Stimulated activated CD4-positive, alpha-beta T cell treated with anti-CD3 and anti-CD28 coated beads, Interleukin-2, amount 100 ng/mL, for 4 hours (primary cell): ENCODE results near the gene THAP8.

Experiments used
- DNase-seq: peaks from one replicate; pipeline ENCODE4 v3.0.0-alpha.2; 2020; ENCODE audit warnings: low read depth

Gene THAP8, protein sequence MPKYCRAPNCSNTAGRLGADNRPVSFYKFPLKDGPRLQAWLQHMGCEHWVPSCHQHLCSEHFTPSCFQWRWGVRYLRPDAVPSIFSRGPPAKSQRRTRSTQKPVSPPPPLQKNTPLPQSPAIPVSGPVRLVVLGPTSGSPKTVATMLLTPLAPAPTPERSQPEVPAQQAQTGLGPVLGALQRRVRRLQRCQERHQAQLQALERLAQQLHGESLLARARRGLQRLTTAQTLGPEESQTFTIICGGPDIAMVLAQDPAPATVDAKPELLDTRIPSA

DNA sequence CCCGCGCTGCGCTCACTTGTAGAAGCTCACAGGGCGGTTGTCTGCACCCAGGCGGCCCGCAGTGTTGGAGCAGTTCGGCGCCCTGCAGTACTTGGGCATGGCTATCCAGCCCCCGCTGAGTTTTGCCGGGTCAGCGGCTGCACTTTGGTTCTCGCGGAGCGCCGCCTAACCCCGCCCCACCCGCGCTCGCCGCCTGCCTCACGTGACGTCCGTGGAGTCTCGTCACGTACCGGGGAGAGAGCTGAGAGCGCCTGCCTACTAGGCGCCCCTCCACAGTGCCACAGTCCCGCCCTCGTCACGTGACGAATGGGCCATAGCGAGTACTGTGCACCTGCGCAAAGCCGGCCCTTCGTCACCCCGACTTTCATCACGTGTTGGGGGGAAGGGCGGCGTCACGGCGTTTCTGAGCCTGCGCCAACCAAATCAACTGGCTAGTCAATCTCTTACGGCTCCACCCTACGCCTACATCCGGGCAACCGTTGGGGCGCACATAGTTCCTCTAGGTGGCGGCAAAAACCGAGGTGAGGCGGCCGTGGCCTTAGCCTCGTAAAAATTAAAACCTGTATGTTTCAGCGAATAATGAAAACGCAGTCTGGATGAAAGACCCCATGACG lies at the start of gene THAP8:
TSS of gene THAP8 (minus strand) at position 167 of the 614 bp plus-strand sequence. CDS start at position 99, 68 bp downstream.
- DNase-seq: peak; percentile 100

DNA sequence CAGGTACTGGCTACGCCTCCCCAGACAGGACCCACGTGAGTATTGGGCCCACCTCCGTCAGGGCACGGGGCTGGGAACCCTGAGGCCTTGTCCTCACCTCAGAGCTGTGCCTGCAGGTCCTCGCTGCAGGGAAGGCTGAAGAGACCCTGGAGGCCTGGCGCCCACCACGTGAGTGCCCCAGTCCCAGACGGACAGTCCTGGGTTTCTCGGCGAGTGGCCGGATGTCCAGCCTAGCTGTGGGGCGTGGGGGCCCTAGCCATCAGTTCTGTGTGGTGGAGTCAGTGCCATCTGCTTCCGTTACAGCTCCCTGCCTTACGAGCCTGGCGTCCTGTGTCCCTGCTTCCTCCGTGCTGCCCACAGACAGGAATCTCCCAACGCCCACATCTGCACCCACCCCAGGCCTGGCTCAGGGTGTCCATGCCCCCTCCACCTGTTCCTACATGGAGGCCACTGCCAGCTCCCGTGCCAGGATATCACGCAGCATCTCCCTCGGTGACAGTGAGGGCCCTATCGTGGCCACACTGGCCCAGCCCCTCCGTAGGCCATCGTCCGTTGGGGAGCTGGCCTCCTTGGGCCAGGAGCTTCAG lies 49.0 kb upstream of the THAP8 start:
- DNase-seq: no peak

DNA sequence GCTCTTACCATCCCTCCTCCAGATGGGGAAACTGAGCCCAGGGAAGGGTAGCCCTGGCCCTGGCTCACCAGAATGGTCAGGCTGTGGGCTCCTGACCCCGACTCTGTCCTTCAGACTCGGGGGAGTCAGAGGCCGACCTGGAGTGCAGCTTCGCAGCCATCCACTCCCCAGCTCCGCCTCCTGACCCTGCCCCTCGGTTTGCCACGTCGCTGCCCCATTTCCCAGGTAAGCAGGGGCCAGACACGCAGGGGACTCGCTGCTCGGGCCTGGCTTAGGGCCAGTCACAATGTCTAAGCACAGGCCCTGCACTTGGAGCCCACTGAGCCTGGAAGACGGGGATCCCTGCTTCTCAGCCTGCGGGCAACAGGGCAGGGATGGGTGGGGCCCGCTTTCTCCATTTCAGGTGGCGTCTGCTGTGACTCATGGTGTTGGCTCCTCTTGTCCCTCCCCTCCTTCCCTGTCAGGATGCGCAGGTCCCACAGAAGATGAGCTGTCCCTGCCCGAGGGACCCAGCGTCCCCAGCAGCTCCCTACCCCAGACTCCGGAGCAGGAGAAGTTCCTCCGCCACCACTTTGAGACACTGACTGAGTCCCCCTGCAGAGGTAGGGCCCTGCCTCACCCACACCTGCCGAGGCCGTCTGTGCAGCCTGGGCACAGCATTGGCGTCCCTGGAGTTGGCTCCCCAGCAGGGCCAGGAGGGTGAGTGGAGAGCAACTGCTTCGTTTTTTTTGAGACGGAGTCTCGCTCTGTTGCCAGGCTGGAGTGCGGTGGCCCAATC lies 47.7 kb upstream of the THAP8 start:
- DNase-seq: no peak

DNA sequence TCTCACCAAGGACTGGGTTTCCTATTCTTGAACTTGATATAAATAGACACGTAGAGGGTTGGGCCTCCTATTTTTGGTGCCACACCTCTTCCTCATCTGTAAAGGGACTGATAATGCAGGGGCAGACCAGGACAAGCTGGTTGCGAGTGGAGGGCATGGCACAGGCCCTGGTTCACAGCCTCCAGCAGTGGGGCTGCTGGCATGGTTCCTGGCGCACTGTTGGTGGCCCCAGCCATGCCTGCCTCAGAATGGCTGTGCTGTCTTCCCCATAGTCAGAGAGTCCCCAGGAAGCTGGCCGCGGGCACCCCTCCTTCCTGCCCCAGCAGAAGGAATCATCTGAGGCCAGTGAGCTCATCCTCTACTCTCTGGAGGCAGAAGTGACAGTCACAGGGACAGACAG lies 46.4 kb upstream of the THAP8 start:
- DNase-seq: no peak

- DNase-seq: no peak
Measured at GRCh38 chr19:36099166-36099785, 45.2 kb upstream of the THAP8 start.

DNA sequence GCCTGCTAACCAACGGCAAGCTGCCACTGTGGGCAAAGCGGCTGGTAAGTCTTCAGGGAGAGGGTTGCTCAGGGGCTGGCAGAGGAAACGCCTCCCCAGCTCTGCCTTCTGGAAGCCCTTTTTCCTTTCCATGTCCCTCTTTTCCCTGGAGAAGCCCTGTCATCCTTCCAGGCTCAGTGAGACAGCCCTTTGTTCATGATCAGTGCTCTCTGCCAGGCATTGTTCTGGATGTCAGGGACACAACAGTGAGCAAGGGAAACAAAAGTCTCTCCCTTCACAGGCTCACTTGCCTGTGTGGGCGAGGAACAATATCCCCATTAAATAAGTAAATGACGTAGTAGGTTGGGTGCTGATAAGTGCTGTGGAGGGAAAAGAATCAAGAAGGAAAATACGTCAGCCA lies 43.0 kb upstream of the THAP8 start:
- no peak for DNase-seq

- no peak for DNase-seq
Measured at GRCh38 chr19:36093687-36094086, 39.6 kb upstream of the THAP8 start.

- no peak for DNase-seq
Measured at GRCh38 chr19:36093146-36093662, 39.1 kb upstream of the THAP8 start.

DNA sequence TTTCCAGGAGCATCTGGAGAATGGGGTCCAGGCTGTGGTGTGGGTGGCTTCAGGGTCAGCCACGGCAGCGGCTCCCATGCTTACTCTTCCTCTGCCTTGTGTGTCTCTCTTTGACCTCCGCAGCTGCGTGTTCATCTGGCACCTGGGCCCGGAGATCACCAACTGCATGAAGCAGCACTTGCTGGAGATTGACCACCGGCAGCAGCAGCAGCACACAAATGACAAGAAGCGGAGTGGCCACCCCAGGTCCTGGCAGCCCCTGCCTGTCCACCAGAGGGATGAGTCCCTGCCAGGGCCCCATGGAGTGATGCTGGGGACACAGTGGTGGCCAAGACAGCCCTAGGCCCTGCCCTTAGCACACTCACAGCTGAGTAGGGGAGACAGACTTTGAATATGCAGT lies 38.5 kb upstream of the THAP8 start:
- no peak for DNase-seq

DNA sequence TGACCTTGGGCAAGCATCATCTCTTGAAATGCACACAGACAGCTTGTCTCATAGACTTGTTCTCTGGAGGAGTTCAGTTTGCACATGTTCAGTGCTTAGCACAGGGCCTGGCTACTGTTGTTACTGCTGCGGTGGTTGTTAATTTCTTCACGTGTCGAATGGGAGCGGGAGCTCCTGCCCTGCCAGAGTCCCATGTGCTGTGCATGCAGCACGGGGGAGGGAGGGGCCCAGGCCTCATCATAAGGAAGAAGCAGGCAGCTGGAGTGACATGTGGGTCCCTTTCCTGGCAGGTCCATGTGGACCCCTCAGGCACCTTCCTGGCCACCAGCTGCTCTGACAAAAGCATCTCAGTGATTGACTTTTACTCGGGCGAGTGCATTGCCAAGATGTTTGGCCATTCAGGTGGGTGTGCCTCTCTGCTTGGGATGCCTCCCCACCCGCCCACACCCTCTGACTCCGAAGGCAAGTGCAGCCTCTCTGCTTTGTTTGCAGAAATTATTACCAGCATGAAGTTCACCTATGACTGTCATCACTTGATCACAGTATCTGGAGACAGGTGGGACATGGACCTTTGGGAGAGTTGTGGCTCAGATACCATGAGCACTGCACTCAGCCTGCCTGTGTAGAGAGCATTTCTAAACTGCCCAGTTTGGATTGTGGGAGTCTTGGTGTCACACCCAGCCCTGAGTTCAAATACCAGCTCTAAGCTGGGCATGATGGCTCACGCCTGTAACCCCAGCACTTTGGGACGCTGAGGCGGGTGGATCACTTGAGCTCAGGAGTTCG lies 37.0 kb upstream of the THAP8 start:
- DNase-seq: no peak

DNA sequence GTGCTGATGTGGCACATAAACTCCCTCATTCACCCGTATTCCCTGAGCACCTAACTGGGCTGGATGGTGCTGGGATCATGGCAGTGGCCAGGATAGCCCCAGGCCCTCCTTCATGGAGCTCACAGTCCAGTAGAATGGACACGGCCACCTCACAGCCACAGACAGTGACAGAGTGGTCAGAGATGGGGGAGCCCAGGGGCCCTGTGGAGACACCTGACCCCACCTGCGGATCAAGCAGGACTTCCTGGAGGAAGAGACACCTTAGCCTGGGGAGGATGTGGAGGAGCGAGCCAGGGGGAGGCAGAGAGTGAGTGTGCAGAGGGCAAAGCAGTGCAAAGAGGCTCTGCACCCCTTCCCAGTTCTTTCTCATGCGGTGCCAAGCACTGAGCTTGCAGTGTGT lies 35.8 kb upstream of the THAP8 start:
- DNase-seq: no peak

DNA sequence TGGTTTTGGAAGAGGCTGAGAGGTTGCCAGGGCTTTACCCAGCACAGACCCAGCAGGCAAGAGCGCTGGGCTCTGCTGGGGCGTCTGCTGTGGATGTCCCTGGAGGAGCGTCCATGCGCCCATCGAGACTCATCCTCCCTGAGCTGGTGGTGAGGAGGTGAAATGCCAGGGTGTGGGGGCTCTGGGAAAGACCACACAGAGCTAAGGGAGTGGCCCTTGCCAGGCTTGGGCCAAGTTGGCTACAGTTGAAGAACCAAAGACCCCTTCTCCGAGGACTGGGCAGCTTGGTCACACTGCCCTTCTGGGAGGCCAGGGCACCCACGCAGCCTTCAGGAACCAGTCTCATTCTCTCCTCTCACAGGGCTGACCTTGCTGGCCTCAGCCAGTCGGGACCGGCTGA lies 32.2 kb upstream of the THAP8 start:
- no peak for DNase-seq

- no peak for DNase-seq
Measured at GRCh38 chr19:36084231-36085009, 30.3 kb upstream of the THAP8 start.

DNA sequence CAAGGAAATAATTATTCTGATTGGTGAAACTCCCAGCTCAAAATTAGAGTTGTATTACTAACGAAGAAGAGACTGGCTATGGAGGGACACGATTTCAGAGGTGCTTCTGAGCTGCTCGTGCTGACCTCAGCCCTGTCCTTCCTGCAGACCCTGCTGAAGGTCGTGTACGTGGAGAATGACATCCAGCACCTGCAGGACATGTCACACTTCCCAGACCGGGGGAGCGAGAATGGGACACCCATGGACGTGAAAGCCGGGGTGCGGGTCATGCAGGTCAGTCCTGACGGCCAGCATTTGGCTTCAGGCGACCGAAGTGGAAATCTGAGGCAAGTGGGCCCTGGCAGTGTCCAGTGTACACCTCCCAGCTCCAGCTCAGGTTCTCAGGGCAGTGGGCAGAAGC lies 28.8 kb upstream of the THAP8 start:
- DNase-seq: no peak

GRCh38 chr19:36081894-36082293 lies 27.8 kb upstream of the THAP8 start:
- DNase-seq: no peak

- DNase-seq: no peak
Measured at GRCh38 chr19:36081385-36081784, 27.3 kb upstream of the THAP8 start.

GRCh38 chr19:36079389-36079945 lies 25.4 kb upstream of the THAP8 start:
- no peak for DNase-seq

GRCh38 chr19:36073121-36073876 lies 19.2 kb upstream of the THAP8 start:
- no peak for DNase-seq

- DNase-seq: no peak
Measured at GRCh38 chr19:36072081-36072480, 18.0 kb upstream of the THAP8 start.
